K562 (cell line): ENCODE results near the gene SLC8A1. TPM values are rescaled to one million over a fixed set of nuclear protein-coding genes. Genes with fewer than 3 reads are reported as not detected.

ENCODE experiments used
- BCL6 ChIP-seq: fragments of 250-450 bp; sonication (Bioruptor Pico); IDR thresholded peaks from 2 replicates; pipeline ENCODE4 v1.4.0; 2020
- CCAR2 ChIP-seq: fragments of 200-400 bp; formaldehyde crosslinking; IDR thresholded peaks from 2 replicates; pipeline ENCODE4 v1.6.1; 2017; ENCODE audit warnings: mild to moderate bottlenecking, low read depth, low read length
- NFIX ChIP-seq: fragments of 250-450 bp; sonication (Bioruptor Pico); IDR thresholded peaks from 2 replicates; pipeline ENCODE4 v1.4.0; 2020; ENCODE audit warnings: low read depth, mild to moderate bottlenecking, moderate library complexity
- POLR2AphosphoS5 ChIP-seq: IDR thresholded peaks from 2 replicates; pipeline ENCODE4 v1.6.1; 2011; ENCODE audit warnings: mild to moderate bottlenecking, low read depth, low read length, moderate library complexity; ENCODE audit not compliant: control insufficient read depth, insufficient read depth
- SETDB1 ChIP-seq: IDR thresholded peaks from one replicate; pipeline ENCODE4 v1.6.1; 2012; ENCODE audit warnings: low read length, control low read depth, inconsistent platforms
- SRSF7 ChIP-seq: fragments of 200-400 bp; formaldehyde crosslinking; optimal IDR thresholded peaks from 2 replicates; pipeline ENCODE3; 2017; ENCODE audit warnings: mild to moderate bottlenecking, low read depth, low read length
- ZNF282 ChIP-seq: sonication (generic); formaldehyde crosslinking; IDR thresholded peaks from 2 replicates; pipeline ENCODE4 v1.8.1; 2023; ENCODE audit warnings: missing genetic modification reagents
- ZNF311 ChIP-seq: fragments of 250-450 bp; sonication (Bioruptor Pico); IDR thresholded peaks from 2 replicates; pipeline ENCODE4 v1.4.0; 2020; ENCODE audit warnings: mild to moderate bottlenecking, moderate library complexity
- polyA plus RNA-seq, 8 experiments: library from polyadenylated mRNA; depleted of rRNA in 4 of 8; stranded (reverse) in 5 of 8; unstranded in 3 of 8; fragments of >200 nt; fragmentation: Nextera tagmentation in 2 of 8; fragmentation: Illumina TruSeq in 1 of 8; extraction: Ambion mirVana in 2 of 8; extraction: Trizol in 1 of 8; gene quantifications; 2 replicates each; pipeline versions ENCODE4 v1.2.1 to v1.2.3, GENCODE V29; 2011 to 2014; ENCODE audit warnings: inconsistent platforms in 1 of 8, missing spikeins in 1 of 8
- total RNA-seq, 7 experiments: library from RNA; depleted of rRNA in 6 of 7; stranded (reverse); fragments of >200 nt in 6 of 7; fragmentation: Illumina TruSeq in 2 of 7; extraction: Trizol in 2 of 7; gene quantifications; 2 replicates each; pipeline versions ENCODE4 v1.2.1 to v1.2.3, GENCODE V29; 2011 to 2021; ENCODE audit warnings: low replicate concordance in 1 of 7
- TF ChIP-seq, protein P1 (sequence below), 2 experiments: fragments of 450-650 bp in 1 of 2; sonication (generic) in 1 of 2; formaldehyde crosslinking in 1 of 2; IDR thresholded peaks; 2 replicates each; pipeline versions ENCODE4 v1.7.1 to v1.9.0; 2016 to 2022; ENCODE audit warnings: inconsistent platforms in 1 of 2, mild to moderate bottlenecking in 1 of 2, missing genetic modification reagents in 1 of 2

The SLC8A1 gene
- total and polyA plus RNA-seq, 9 of the 15 experiments (the other 6 are each of a cell fraction or from before 2014, with no cell fraction given), result not detected

DNA sequence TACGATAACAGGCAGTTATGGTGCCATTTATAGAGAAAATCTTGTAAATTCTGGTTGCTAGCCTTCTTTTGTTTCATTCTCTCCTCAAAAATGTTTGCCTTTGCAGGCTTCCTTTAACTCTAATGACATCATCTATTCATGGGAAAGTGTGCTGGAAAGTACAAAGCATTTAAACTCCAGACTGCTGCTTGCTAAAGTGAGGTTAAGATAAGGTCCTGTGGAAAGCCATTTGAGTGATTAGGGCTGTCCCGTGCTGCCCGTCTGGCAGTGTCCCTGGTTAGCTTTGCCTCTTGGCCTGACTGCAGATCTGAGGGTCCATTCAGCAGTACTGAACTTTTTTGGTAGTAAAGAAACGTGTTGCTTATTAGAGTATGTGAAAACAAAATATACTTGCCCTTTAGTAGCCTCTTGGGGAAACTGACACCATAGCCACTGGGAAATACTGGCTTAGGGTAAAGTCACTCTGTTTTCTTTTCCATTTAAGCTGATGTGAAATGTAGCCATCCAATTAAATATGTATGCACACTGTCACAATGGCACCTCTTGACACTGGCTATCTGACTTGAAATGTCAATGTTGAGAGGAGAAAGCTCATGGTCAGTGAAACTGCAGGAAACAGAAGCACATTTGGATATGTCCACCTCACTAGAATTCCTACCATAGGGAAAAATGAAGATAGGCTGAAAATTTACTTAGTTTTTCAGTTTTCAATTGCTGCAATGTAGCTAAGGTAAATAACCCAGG lies 321.5 kb downstream of the SLC8A1 start (continued):
- TF ChIP-seq, protein P1, sequence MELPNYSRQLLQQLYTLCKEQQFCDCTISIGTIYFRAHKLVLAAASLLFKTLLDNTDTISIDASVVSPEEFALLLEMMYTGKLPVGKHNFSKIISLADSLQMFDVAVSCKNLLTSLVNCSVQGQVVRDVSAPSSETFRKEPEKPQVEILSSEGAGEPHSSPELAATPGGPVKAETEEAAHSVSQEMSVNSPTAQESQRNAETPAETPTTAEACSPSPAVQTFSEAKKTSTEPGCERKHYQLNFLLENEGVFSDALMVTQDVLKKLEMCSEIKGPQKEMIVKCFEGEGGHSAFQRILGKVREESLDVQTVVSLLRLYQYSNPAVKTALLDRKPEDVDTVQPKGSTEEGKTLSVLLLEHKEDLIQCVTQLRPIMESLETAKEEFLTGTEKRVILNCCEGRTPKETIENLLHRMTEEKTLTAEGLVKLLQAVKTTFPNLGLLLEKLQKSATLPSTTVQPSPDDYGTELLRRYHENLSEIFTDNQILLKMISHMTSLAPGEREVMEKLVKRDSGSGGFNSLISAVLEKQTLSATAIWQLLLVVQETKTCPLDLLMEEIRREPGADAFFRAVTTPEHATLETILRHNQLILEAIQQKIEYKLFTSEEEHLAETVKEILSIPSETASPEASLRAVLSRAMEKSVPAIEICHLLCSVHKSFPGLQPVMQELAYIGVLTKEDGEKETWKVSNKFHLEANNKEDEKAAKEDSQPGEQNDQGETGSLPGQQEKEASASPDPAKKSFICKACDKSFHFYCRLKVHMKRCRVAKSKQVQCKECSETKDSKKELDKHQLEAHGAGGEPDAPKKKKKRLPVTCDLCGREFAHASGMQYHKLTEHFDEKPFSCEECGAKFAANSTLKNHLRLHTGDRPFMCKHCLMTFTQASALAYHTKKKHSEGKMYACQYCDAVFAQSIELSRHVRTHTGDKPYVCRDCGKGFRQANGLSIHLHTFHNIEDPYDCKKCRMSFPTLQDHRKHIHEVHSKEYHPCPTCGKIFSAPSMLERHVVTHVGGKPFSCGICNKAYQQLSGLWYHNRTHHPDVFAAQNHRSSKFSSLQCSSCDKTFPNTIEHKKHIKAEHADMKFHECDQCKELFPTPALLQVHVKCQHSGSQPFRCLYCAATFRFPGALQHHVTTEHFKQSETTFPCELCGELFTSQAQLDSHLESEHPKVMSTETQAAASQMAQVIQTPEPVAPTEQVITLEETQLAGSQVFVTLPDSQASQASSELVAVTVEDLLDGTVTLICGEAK (IDR thresholded peaks at IDR 0.05), result no peak
- TF ChIP-seq, protein P1 (CRISPR knock-in tag; IDR thresholded peaks at IDR 0.05), result no peak
- TF ChIP-seq ZNF311 (CRISPR knock-in tag), result no peak
- TF ChIP-seq NFIX (CRISPR knock-in tag), result no peak
- TF ChIP-seq POLR2AphosphoS5, result no peak
- no peak for TF ChIP-seq SETDB1
- no peak for TF ChIP-seq SRSF7
- TF ChIP-seq BCL6, result no peak
- no peak for TF ChIP-seq ZNF282 (CRISPR knock-in tag)
- no peak for TF ChIP-seq CCAR2
